Naive thymus-derived CD8-positive, alpha-beta T cell (primary cell): ENCODE results near the gene TIRAP. TPM values are rescaled to one million over a fixed set of nuclear protein-coding genes. Genes with fewer than 3 reads are reported as not detected.

Experiments used
- ATAC-seq, 2 donors: fragments of 150-1000 bp; cut with Tn5 transposase in 1 of 2; sonication (Bioruptor Pico), chemical (Tn5 transposase) in 1 of 2; 1 replicate in 1 of 2; 2 replicates in 1 of 2; pipeline ENCODE4 v1.10.0; 2021; ENCODE audit warnings: mild to moderate bottlenecking in 2 of 2, moderate library complexity in 2 of 2
- POLR2A ChIA-PET: fragments of 350-600 bp; sonication (Branson Sonifier 250); formaldehyde crosslinking; loops from one replicate; lab custom pipeline; 2021; ENCODE audit warnings: antibody characterized with exemption; lab: Charles Lee
- DNase-seq, 10 donors: peaks; one replicate each; pipeline versions ENCODE4 v3.0.0 to v3.0.0-alpha.2; 2020 to 2022
- H3K27ac Mint-ChIP-seq, 10 donors: one replicate each; pipeline ENCODE4 v1.8.0; 2020 to 2022; ENCODE audit warnings: mild to moderate bottlenecking in 10 of 10, mixed read lengths in 10 of 10, moderate library complexity in 4 of 10, inconsistent platforms in 1 of 10
- H3K27me3 Mint-ChIP-seq, 5 donors: one replicate each; pipeline ENCODE4 v1.8.0; 2021 to 2022; ENCODE audit warnings: mixed read lengths in 5 of 5
- H3K36me3 Mint-ChIP-seq, 3 donors: one replicate each; pipeline ENCODE4 v1.8.0; 2020 to 2022; ENCODE audit warnings: mixed read lengths in 3 of 3, mild to moderate bottlenecking in 2 of 3, inconsistent platforms in 1 of 3
- H3K4me1 Mint-ChIP-seq, 4 donors: one replicate each; pipeline ENCODE4 v1.8.0; 2021 to 2022; ENCODE audit warnings: mixed read lengths in 4 of 4
- H3K4me3 Mint-ChIP-seq, 10 donors: one replicate each; pipeline ENCODE4 v1.8.0; 2020 to 2022; ENCODE audit warnings: mild to moderate bottlenecking in 10 of 10, mixed read lengths in 10 of 10, moderate library complexity in 6 of 10, inconsistent platforms in 1 of 10
- H3K9me3 Mint-ChIP-seq, 9 donors: one replicate each; pipeline ENCODE4 v1.8.0; 2020 to 2022; ENCODE audit warnings: mixed read lengths in 9 of 9, mild to moderate bottlenecking in 3 of 9, inconsistent platforms in 1 of 9, moderate library complexity in 1 of 9
- polyA plus RNA-seq, 3 donors: library from polyadenylated mRNA; unstranded; fragments of 300-500 nt; fragmentation: Illumina TruSeq; gene quantifications; one replicate each; pipeline ENCODE4 v1.2.3, GENCODE V29; 2021
- total RNA-seq, 8 experiments: library from RNA in 2 of 8; stranded (reverse) in 2 of 8; gene quantifications; one replicate each; pipeline ENCODE4 v1.2.3 and lab custom pipeline; 2021 to 2026

Gene TIRAP
- total and polyA plus RNA-seq, 5 experiments from 2014 or later: 7.4 to 22.1 (median 11.6) TPM

DNA sequence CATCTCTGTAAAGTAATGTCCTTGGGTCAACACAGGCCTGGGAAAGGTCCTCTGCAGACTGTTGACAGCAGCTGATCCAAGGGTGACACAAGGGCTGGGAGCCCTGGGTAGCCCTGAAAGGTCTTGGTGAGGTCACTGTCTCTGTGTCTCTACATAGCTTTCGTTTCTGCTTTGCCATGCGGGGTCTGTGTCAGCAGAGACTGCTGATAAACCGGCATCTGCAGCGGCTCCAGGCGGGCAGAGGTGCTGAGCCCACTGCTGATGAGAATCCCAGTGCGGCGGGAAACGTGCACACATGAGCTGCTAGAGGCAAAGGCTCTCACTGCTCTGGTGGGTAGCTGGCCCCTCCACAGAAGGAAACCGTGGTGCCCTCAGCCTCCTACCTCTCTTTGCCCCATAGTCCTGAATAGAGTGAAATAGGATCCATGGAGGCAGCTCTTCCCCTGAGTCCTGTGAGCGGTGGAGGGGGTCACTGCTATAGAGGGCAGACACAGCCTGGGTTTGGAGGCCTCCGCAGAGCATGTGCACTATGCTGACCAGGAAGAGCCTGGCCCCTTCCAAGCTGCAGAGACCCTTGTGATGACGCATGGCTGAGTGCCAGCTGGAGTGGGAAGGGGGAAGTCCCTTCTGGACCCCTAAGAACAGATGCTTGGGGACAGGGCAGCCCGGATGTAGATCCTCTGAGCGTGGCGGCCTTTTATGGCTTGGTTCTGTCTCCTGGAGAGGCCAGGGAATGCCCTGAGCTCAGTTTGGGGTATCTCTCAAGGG, 54.8 kb downstream of the TIRAP start:
- ATAC-seq (no peak), DNase-seq (peak in 1 of 10 donors; percentile 45)
- POLR2A ChIA-PET: no interaction called here
- H3K36me3 Mint-ChIP-seq: peaks cover 0 to 72% (median 19%) of the 10 kb centered on the region in 3 donors
- peaks cover 0 to 32% (median 9%) of the 10 kb centered on the region in 4 donors for H3K4me1 Mint-ChIP-seq
- H3K9me3 Mint-ChIP-seq: no peaks in the 10 kb centered on the region
- peak overlapping the region in 2 of 10 donors; percentile 19 to 53 for H3K27ac Mint-ChIP-seq
- no peaks in the 10 kb centered on the region for H3K27me3 Mint-ChIP-seq
- H3K4me3 Mint-ChIP-seq: no peak overlapping the region

DNA sequence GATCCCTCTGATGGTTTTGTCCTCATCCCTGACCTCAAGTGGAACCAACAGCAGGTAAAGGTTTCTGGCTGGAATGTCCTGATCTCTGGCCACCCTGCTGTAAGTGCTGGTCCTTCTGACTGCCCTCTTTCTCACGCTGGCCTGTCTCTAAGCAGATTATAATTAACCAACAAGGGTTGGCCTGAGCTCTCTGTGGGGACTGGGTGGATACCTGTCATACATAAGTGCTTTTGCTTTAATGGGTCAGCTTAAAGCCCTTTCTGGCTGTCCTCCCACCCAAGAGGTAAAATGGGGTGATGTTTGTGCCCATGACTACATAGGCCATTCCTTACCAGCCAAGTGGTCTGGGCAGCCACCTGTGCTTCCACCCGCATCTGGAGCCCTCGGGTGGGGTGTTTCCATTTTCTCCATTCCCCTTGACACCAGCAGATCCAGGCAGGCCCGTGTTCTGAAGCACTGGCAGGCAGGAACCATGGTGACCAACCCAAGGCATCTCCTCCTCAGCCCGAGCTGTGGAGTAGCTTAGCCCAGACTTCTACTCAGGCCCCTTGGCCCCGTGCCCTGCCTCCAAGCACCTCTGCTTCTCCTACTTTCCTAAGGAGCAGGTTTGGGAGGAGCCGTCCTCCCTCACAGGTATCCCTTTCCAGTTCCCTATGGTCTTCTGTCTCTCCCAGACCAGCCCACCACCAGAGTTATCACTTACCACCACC, 55.6 kb downstream of the TIRAP start:
- no peak overlapping the region for H3K4me3 Mint-ChIP-seq
- H3K27me3 Mint-ChIP-seq: no peaks in the 10 kb centered on the region
- POLR2A ChIA-PET: no interaction called here
- peak overlapping the region in 3 of 10 donors; percentile 15 to 79 (median 51) for H3K27ac Mint-ChIP-seq
- ATAC-seq: no peak
- DNase-seq: peak in 1 of 10 donors; percentile 35
- peaks cover 0 to 65% (median 18%) of the 10 kb centered on the region in 3 donors for H3K36me3 Mint-ChIP-seq
- H3K4me1 Mint-ChIP-seq: peaks cover 0 to 27% (median 9%) of the 10 kb centered on the region in 4 donors
- no peaks in the 10 kb centered on the region for H3K9me3 Mint-ChIP-seq

DNA sequence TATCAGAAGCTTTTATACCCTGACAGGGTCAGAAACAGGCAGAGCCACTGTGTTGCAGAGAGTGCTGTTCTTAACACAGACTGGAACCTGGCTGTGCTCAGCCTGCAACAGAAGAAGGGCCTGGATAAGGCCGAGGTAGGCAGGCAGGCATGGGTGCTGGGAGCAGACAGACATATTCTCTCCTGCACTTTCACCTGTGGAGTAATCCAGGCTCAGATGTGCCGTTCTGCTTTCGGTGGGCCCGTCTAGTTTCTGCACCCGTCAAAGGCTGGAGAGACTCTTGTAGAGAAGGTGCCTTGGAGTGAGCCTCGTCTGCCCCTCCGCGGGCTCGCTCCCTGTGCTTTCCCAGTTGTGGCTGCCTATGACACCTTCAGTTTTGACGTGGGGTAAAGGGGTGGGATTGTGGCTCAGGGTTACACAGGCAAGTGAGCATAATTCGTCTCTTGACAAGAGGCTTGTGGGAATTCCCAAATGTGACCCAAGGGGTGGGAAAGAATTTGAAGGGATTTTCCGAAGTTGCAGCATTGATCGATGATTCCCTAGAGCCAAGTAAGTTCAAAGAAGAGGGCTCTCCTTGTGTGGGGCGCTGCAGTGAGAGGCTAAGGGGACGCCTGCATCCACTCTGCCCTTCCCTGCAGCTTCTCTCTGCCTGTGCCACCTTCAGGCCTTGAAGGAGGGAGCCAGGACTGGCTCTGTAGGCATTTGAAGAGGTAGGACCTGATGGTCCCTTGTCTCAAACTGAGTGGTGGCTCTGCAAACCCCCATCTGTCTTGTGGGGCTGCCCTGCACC, 56.4 kb downstream of the TIRAP start:
- no peaks in the 10 kb centered on the region for H3K9me3 Mint-ChIP-seq
- DNase-seq (peak in 1 of 10 donors; percentile 56), ATAC-seq (no peak)
- H3K4me3 Mint-ChIP-seq: no peak overlapping the region
- POLR2A ChIA-PET: no interaction called here
- H3K4me1 Mint-ChIP-seq: peaks cover 0 to 23% (median 8%) of the 10 kb centered on the region in 4 donors
- peaks cover 0 to 65% (median 17%) of the 10 kb centered on the region in 3 donors for H3K36me3 Mint-ChIP-seq
- no peaks in the 10 kb centered on the region for H3K27me3 Mint-ChIP-seq
- peak overlapping the region in 2 of 10 donors; percentile 51 to 79 for H3K27ac Mint-ChIP-seq

DNA sequence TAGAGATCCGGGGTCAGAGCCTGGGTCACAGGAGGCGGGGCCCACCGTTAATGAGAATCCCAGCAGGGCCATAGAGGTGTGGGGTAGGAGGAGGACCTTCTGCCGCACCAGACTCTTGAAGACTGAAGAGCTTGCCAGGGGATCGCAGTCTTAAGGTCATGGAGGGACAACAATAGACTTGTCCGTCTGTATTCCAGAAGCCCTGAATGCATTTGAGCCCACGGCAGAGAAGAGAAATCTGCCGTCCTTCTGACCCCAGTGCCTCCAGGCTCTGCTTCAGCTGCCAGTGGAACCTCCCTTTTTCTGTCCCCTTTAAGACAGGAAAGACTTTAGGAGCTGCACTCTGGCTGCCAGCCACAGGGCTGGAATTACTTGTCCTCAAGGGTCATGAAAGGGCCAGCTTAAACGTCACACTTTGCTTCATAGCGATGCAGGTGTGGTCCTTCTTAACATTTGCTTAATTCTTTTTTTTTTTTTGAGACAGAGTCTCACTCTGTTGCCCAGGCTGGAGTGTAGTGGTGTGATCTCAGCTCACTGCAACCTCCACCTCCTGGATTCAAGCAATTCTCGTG, 57.1 kb downstream of the TIRAP start:
- H3K36me3 Mint-ChIP-seq: peaks cover 0 to 63% (median 17%) of the 10 kb centered on the region in 3 donors

DNA sequence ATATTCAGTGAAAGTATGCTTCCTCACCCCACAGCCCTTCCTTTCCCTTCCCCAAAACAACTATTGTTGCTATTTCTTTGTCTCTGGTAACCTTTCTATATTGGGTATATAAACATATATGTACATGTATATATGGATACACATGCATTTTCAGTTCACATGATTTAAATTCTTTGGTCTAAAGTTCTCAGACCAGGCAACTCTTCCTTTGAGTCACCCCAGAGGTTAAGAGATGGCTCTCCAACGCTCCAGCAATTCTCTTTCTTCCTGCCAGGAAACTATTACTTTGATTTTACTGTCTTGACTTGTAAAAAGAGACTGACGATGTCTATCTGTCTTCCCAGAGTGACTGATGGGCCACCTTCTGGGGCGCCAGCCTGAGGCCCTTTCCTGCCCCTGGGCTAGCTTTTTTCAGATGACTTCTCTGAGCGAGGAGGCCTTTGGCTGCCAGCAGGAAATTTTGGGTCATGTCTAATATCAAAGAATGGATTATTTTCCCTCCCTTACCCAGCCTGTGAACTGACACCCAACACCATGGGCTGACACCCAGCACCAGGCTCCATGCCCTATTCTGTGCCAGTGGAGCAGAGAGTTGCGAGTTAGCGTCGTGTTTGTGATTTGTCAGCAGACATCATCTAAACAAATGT, 58.2 kb downstream of the TIRAP start:
- Mint-ChIP-seq H3K4me3 (no peak overlapping the region), H3K9me3 (no peaks in the 10 kb centered on the region), H3K36me3 (peaks cover 0 to 63% (median 17%) of the 10 kb centered on the region in 3 donors), H3K4me1 (peaks cover 0 to 16% (median 5%) of the 10 kb centered on the region in 4 donors), H3K27me3 (no peaks in the 10 kb centered on the region), H3K27ac (peak overlapping the region in 6 of 10 donors; percentile 1 to 67 (median 24))
- DNase-seq: no peak
- no peak for ATAC-seq
- POLR2A ChIA-PET: no interaction called here

More for the DNA sequence above, 57.1 kb downstream of the TIRAP start:
- H3K27me3 Mint-ChIP-seq: no peaks in the 10 kb centered on the region
- no peaks in the 10 kb centered on the region for H3K9me3 Mint-ChIP-seq
- no peak for ATAC-seq
- POLR2A ChIA-PET: no interaction called here
- H3K4me3 Mint-ChIP-seq: no peak overlapping the region
- H3K27ac Mint-ChIP-seq: peak overlapping the region in 1 of 10 donors; percentile 40
- peaks cover 0 to 17% (median 6%) of the 10 kb centered on the region in 4 donors for H3K4me1 Mint-ChIP-seq
- no peak for DNase-seq

DNA sequence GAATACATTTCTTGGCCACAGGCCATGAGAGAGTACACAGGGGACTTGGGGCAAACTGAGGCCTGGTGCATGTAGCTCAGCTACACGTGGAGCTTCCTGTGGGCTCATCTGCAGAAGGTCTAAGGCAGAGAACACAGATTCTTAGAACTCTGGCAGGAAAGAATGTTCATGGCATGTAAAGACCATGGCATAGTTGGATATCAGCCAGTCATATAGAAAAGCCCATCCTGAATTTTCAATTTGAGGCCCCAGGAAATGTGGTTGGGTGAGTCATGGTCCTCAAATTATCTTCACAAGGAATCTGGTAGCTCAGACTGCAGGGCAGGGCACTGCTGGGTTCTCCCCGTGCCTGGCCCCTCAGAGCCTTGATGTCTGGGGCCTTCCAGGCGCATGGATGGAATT, 58.9 kb downstream of the TIRAP start:
- ATAC-seq: no peak
- Mint-ChIP-seq H3K4me1 (peaks cover 0 to 13% (median 3%) of the 10 kb centered on the region in 4 donors), H3K4me3 (no peak overlapping the region), H3K27ac (peak overlapping the region in 4 of 10 donors; percentile 9 to 71 (median 30)), H3K36me3 (peaks cover 0 to 60% (median 16%) of the 10 kb centered on the region in 3 donors), H3K27me3 (no peaks in the 10 kb centered on the region), H3K9me3 (no peaks in the 10 kb centered on the region)
- no peak for DNase-seq
- POLR2A ChIA-PET: interaction anchor here (0.6 kb wide), 1 partner anchor 15 kb away, joined by 3 read pairs; no protein-coding TSS in a partner anchor

DNA sequence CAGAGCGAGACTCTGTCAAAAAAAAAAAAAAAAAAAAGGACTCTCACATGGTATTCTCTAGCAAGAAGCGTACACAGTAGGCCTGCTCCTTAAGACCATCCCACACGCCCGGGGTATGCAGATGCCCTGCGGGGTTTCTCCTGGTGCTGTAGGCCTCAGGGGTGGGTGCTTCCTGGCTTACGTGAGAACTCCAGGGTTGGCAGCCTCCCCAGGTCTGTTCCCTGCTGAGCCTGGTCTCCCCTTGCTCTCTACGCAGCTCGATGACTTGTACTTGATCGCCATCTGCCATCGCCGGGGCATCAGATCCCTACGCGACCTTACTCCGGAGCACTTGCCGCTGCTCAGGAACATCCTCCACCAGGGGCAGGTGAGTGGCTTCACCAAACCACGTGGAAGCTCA, 60.2 kb downstream of the TIRAP start:
- Mint-ChIP-seq H3K4me3 (no peak overlapping the region), H3K27ac (peak overlapping the region in 3 of 10 donors; percentile 25 to 52 (median 36)), H3K36me3 (peaks cover 0 to 62% (median 16%) of the 10 kb centered on the region in 3 donors)

More for the DNA sequence above, 60.2 kb downstream of the TIRAP start:
- Mint-ChIP-seq H3K27me3 (no peaks in the 10 kb centered on the region), H3K9me3 (no peaks in the 10 kb centered on the region), H3K4me1 (peaks cover 0 to 13% (median 2%) of the 10 kb centered on the region in 4 donors)
- POLR2A ChIA-PET: interaction anchor here (0.7 kb wide), 1 partner anchor 123 kb away, joined by 3 read pairs; no protein-coding TSS in a partner anchor
- DNase-seq: no peak
- no peak for ATAC-seq

Other genes with a start within 250 kb of the TIRAP start
- 1 to 10 TPM; 2.1 to 2.8 TPM for gene CDON, start 220.2 kb upstream of the TIRAP start, total RNA-seq
- gene CDON, start 220.2 kb upstream of the TIRAP start, polyA plus RNA-seq: under 1 TPM in 2 of 3 donors, not detected in 1; 0.14 to 0.20 TPM
- 10 to 100 TPM; 43.8 to 47.9 TPM for gene RPUSD4, start 71.4 kb upstream of the TIRAP start, total RNA-seq
- 10 to 100 TPM; 18.1 to 21.7 (median 18.8) TPM for gene RPUSD4, start 71.4 kb upstream of the TIRAP start, polyA plus RNA-seq
- gene FAM118B, start 71.3 kb upstream of the TIRAP start, total RNA-seq: 10 to 100 TPM in 1 of 2 experiments, 1 to 10 TPM in 1; 9.4 to 12.4 TPM
- 10 to 100 TPM in 2 of 3 donors, 1 to 10 TPM in 1; 8.9 to 16.3 (median 13.7) TPM for gene FAM118B, start 71.3 kb upstream of the TIRAP start, polyA plus RNA-seq
- gene SRPRA, start 14.2 kb upstream of the TIRAP start, total RNA-seq: 100 to 1,000 TPM; 156 to 160 TPM
- gene SRPRA, start 14.2 kb upstream of the TIRAP start, polyA plus RNA-seq: 100 to 1,000 TPM in 1 of 3 donors, 10 to 100 TPM in 2; 92.3 to 134 (median 95.7) TPM
- gene FOXRED1, start 13.9 kb upstream of the TIRAP start, total RNA-seq: 10 to 100 TPM; 35.5 to 44.2 TPM
- gene FOXRED1, start 13.9 kb upstream of the TIRAP start, polyA plus RNA-seq: 10 to 100 TPM; 23.5 to 28.7 (median 28.3) TPM
- gene DCPS, start 21.0 kb downstream of the TIRAP start, total RNA-seq: 10 to 100 TPM; 13.9 to 17.4 TPM
- 10 to 100 TPM; 36.7 to 47.2 (median 37.3) TPM for gene DCPS, start 21.0 kb downstream of the TIRAP start, polyA plus RNA-seq
- 1 to 10 TPM; 1.1 to 1.9 TPM for gene ST3GAL4, start 72.6 kb downstream of the TIRAP start, total RNA-seq
- gene ST3GAL4, start 72.6 kb downstream of the TIRAP start, polyA plus RNA-seq: 1 to 10 TPM; 2.1 to 6.6 (median 2.7) TPM